ENCODE results near the gene TMUB1.

Gene TMUB1

DNA sequence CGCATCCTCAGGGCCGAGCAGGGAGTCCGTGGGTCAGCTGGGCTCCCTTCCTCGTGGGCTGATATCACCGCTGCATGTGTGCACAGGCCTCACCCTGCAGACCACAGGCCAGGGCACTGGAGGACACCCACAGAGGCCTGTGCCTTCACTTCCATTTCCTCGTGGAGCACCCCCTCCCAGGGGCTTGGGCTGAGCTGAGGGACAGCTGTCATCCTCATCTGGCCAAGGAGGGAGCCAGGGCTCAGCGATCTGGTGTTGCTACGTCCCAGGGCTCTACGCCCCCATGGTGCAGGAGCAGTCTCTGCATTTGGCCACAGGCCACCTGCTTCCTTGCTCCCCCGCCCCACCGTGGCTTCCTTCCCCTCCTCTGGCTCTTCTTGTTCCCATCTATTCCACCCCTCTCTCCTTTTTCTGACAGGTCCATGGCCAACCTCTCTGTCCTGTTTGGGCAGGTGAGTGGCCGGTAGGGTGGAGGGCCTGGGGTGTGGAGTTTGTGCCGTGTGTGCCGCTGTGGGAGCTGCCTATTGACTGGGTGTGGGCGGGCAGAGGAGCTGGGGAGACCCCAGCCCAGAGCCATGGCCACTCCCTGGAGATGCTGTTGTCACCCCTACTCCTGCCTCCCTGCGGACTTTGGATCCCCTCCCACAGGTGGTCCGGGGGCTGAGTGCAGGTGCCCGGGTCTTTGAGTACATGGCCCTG lies 43.3 kb downstream of the TMUB1 start:
- Histone ChIP-seq H3K4me3 (ENCODE audit: low read depth, low read length, poor library complexity, severe bottlenecking) (no peak overlapping the region), H3K4me2 (ENCODE audit: low read length) (no peak overlapping the region), H3K27me3 (ENCODE audit: insufficient read depth, low read length) (no peaks in the 10 kb centered on the region), H3K9ac (ENCODE audit: low read length) (no peak overlapping the region), H3K36me3 (ENCODE audit: insufficient read depth, low read length) (peaks cover 30% of the 10 kb centered on the region; the same call in 1 of the 2 replicates), H3F3A (ENCODE audit: insufficient read depth, low read length) (no peaks in the 10 kb centered on the region), H3K79me2 (ENCODE audit: insufficient read depth, low read length) (no peaks in the 10 kb centered on the region), H3K27ac (ENCODE audit: low read depth, low read length, poor library complexity, severe bottlenecking) (no peak overlapping the region), H2AFZ (ENCODE audit: low read length) (no peak overlapping the region), H3K9me3 (ENCODE audit: low read length) (no peaks in the 10 kb centered on the region), H3K4me1 (ENCODE audit: insufficient read depth, low read length, severe bottlenecking) (no peaks in the 10 kb centered on the region), H3K9me2 (ENCODE audit: low read depth, low read length) (no peaks in the 10 kb centered on the region), H4K20me1 (ENCODE audit: insufficient read depth, low read length) (no peaks in the 10 kb centered on the region)
- TF ChIP-seq, protein P1, sequence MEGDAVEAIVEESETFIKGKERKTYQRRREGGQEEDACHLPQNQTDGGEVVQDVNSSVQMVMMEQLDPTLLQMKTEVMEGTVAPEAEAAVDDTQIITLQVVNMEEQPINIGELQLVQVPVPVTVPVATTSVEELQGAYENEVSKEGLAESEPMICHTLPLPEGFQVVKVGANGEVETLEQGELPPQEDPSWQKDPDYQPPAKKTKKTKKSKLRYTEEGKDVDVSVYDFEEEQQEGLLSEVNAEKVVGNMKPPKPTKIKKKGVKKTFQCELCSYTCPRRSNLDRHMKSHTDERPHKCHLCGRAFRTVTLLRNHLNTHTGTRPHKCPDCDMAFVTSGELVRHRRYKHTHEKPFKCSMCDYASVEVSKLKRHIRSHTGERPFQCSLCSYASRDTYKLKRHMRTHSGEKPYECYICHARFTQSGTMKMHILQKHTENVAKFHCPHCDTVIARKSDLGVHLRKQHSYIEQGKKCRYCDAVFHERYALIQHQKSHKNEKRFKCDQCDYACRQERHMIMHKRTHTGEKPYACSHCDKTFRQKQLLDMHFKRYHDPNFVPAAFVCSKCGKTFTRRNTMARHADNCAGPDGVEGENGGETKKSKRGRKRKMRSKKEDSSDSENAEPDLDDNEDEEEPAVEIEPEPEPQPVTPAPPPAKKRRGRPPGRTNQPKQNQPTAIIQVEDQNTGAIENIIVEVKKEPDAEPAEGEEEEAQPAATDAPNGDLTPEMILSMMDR (IDR thresholded peaks at IDR 0.05; ENCODE audit: low read length): no peak
- TF ChIP-seq EZH2 (IDR thresholded peaks at IDR 0.05; ENCODE audit: borderline replicate concordance, low read length): no peak

DNA sequence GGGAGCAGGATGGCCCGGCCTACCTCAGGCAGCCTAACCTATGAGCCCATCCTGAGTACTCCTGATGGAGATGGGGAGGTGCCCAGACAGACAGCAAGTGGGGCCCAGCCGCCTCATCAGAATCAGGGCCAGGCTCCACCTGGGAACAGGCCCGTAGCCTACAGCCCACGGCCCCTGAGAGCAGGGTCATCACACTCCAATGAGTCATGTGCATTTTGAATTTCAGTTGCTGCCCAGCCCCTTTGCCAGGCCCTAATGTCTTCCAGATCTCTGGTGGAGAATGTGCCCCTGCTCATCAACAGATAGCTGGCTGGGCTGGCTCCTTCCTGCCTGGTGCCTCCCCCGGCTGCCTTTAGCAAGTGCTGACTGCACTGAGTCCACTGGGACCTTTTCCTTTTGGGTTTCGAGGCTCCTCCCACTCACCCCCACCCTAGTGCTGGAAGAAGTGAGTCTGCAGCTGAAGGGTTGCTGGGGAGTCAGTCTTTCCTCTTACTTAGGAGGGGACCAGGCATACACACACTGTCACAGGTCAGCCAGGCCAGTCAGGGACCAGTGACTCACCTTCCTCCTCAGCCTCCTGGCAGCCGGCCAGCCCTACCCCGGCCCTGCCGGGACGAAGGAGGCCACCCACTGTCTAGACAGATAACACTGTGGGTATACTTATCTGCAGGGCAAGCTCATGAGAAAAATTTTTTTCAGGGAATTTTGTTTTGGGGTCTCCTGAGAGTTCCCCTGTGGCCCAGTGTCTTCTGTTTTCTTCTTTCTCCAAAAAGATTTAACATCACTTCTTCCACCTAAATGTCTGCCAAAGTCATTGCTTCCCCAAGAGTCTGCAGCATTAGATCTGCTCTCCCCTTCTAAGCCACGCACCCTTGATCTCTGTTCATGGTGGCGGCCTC lies 44.1 kb downstream of the TMUB1 start:
- Histone ChIP-seq H3K9me3 (ENCODE audit: low read length) (no peaks in the 10 kb centered on the region), H3K4me3 (ENCODE audit: low read depth, low read length, poor library complexity, severe bottlenecking) (no peak overlapping the region), H3K4me2 (ENCODE audit: low read length) (no peak overlapping the region), H2AFZ (ENCODE audit: low read length) (no peak overlapping the region), H4K20me1 (ENCODE audit: insufficient read depth, low read length) (no peaks in the 10 kb centered on the region), H3K27me3 (ENCODE audit: insufficient read depth, low read length) (no peaks in the 10 kb centered on the region), H3K9me2 (ENCODE audit: low read depth, low read length) (no peaks in the 10 kb centered on the region), H3K4me1 (ENCODE audit: insufficient read depth, low read length, severe bottlenecking) (no peaks in the 10 kb centered on the region), H3K36me3 (ENCODE audit: insufficient read depth, low read length) (peaks cover 36% of the 10 kb centered on the region; the same call in 1 of the 2 replicates), H3K27ac (ENCODE audit: low read depth, low read length, poor library complexity, severe bottlenecking) (no peak overlapping the region), H3K79me2 (ENCODE audit: insufficient read depth, low read length) (no peaks in the 10 kb centered on the region), H3F3A (ENCODE audit: insufficient read depth, low read length) (no peaks in the 10 kb centered on the region), H3K9ac (ENCODE audit: low read length) (no peak overlapping the region)
- TF ChIP-seq, protein P1 (IDR thresholded peaks at IDR 0.05; ENCODE audit: low read length): no peak

DNA sequence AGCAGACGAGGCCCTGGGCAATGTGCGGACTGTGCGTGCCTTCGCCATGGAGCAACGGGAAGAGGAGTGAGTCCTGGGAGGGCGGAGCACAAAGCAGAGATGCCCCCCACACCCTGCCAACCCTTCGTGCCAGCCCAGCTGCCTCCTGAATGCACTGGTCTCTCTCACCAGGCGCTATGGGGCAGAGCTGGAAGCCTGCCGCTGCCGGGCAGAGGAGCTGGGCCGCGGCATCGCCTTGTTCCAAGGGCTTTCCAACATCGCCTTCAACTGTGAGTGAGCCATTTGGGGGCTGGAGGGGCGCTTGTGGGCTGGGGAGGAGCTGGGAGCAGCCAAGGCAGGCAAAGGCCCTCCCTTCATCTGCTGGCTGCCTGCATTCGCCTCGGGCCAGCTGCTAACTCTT lies 47.4 kb downstream of the TMUB1 start:
- TF ChIP-seq, protein P1 (IDR thresholded peaks at IDR 0.05; ENCODE audit: low read length): no peak
- TF ChIP-seq EZH2 (IDR thresholded peaks at IDR 0.05; ENCODE audit: borderline replicate concordance, low read length): no peak
- Histone ChIP-seq H3F3A (ENCODE audit: insufficient read depth, low read length) (no peaks in the 10 kb centered on the region), H3K79me2 (ENCODE audit: insufficient read depth, low read length) (no peaks in the 10 kb centered on the region), H3K4me2 (ENCODE audit: low read length) (no peak overlapping the region), H3K4me1 (ENCODE audit: insufficient read depth, low read length, severe bottlenecking) (no peaks in the 10 kb centered on the region), H3K36me3 (ENCODE audit: insufficient read depth, low read length) (peaks cover 39% of the 10 kb centered on the region; the same call in 1 of the 2 replicates), H4K20me1 (ENCODE audit: insufficient read depth, low read length) (no peaks in the 10 kb centered on the region), H3K27me3 (ENCODE audit: insufficient read depth, low read length) (no peaks in the 10 kb centered on the region), H2AFZ (ENCODE audit: low read length) (no peak overlapping the region), H3K4me3 (ENCODE audit: low read depth, low read length, poor library complexity, severe bottlenecking) (no peak overlapping the region), H3K9ac (ENCODE audit: low read length) (no peak overlapping the region), H3K9me2 (ENCODE audit: low read depth, low read length) (no peaks in the 10 kb centered on the region), H3K27ac (ENCODE audit: low read depth, low read length, poor library complexity, severe bottlenecking) (no peak overlapping the region), H3K9me3 (ENCODE audit: low read length) (no peaks in the 10 kb centered on the region)
